ENCODE measurements around the gene NR4A1.

Gene NR4A1

DNA sequence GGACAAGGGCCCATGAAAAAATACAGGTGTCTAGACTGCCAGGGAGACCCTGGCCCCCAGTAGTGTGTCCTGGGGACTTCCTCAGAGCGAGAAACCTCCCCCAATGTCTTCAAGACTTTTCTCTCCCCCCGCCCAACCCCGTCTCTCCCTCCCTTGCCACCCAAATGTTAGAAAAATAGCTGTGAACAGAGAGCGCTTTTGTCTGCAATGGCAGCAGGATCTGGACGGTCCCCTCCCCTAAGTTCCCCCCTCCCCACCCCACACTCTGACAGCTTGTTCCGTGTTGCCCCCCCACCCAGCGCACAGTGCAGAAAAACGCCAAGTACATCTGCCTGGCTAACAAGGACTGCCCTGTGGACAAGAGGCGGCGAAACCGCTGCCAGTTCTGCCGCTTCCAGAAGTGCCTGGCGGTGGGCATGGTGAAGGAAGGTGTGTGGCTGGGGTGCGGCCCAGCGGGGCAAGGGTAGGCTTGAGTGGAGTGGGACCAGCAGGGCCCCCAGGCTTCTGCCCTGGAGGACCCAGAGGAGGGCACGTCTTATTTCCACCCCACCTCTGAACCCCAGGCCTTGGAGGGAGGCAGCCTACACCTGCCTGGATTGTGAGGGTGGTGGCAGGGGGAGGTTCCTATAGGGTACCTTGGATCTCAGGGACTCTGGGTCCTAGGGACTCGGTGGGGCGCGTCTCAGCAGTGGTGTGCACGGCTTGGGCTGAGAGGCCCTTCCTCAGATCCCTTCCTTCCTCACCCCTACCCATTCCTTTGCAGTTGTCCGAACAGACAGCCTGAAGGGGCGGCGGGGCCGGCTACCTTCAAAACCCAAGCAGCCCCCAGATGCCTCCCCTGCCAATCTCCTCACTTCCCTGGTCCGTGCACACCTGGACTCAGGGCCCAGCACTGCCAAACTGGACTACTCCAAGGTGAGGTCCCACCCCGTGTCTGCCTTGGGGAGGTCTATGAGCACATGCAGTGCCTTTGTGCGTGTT is 4.8 kb downstream of the NR4A1 start:
- Histone ChIP-seq H3K36me3 (ENCODE audit: control insufficient read depth, low read length) (peaks cover 42% of the 10 kb centered on the region), H3K4me2 (ENCODE audit: low read length) (no peak overlapping the region), H3K9me2 (replicated peaks; ENCODE audit: control insufficient read depth, low read length) (no peaks in the 10 kb centered on the region), H3K4me3 (ENCODE audit: low read length) (no peak overlapping the region), H3F3A (ENCODE audit: control insufficient read depth, insufficient read depth) (0 out of 2 replicates have a peak, but pooled peaks cover 3% of the 10 kb centered on the region), H3K27ac (ENCODE audit: low read depth, low read length) (no peak overlapping the region), H3K4me1 (ENCODE audit: control insufficient read depth, low read length) (peaks cover 35% of the 10 kb centered on the region), H4K20me1 (ENCODE audit: control insufficient read depth, insufficient read depth, low read depth, low read length) (peaks cover 6% of the 10 kb centered on the region), H3K79me2 (ENCODE audit: control insufficient read depth, low read length) (peaks cover 15% of the 10 kb centered on the region), H3K9me3 (ENCODE audit: control insufficient read depth, insufficient read depth, low read length) (no peaks in the 10 kb centered on the region), H3K27me3 (ENCODE audit: control insufficient read depth, low read length) (no peaks in the 10 kb centered on the region)
- no peak for TF ChIP-seq EZH2phosphoT487 (IDR thresholded peaks at IDR 0.05; ENCODE audit: borderline replicate concordance, low read length)
- TF ChIP-seq, protein P1, sequence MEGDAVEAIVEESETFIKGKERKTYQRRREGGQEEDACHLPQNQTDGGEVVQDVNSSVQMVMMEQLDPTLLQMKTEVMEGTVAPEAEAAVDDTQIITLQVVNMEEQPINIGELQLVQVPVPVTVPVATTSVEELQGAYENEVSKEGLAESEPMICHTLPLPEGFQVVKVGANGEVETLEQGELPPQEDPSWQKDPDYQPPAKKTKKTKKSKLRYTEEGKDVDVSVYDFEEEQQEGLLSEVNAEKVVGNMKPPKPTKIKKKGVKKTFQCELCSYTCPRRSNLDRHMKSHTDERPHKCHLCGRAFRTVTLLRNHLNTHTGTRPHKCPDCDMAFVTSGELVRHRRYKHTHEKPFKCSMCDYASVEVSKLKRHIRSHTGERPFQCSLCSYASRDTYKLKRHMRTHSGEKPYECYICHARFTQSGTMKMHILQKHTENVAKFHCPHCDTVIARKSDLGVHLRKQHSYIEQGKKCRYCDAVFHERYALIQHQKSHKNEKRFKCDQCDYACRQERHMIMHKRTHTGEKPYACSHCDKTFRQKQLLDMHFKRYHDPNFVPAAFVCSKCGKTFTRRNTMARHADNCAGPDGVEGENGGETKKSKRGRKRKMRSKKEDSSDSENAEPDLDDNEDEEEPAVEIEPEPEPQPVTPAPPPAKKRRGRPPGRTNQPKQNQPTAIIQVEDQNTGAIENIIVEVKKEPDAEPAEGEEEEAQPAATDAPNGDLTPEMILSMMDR (IDR thresholded peaks at IDR 0.05; ENCODE audit: low read depth, low read length, poor library complexity, severe bottlenecking) = no peak

DNA sequence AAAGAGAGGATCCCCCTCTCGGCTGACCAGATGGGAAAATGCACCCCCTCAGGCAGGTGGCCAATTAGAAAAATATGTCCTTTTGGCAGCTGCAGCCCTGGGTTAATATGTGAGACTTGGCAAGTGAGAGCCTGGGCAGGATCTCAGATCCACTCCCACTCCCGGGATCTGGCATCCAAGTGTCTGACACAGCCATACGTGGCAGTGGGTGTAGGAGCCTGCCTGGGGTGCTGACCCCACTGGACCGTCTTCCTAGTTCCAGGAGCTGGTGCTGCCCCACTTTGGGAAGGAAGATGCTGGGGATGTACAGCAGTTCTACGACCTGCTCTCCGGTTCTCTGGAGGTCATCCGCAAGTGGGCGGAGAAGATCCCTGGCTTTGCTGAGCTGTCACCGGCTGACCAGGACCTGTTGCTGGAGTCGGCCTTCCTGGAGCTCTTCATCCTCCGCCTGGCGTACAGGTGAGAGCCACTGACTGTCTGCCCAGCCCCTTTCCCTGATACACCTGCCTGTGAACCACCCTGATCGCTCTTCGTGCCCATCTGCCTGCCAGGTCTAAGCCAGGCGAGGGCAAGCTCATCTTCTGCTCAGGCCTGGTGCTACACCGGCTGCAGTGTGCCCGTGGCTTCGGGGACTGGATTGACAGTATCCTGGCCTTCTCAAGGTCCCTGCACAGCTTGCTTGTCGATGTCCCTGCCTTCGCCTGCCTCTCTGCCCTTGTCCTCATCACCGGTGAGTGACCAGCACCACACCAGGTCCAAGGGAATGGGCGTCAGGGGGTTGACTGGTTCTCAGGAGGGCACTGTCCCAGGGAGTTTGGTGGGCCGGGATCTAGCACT is 5.8 kb downstream of the NR4A1 start:
- peaks cover 42% of the 10 kb centered on the region for H3K36me3 ChIP-seq (ENCODE audit: control insufficient read depth, low read length)
- no peak overlapping the region for H3K4me3 ChIP-seq (ENCODE audit: low read length)
- no peak for TF ChIP-seq EZH2phosphoT487 (IDR thresholded peaks at IDR 0.05; ENCODE audit: borderline replicate concordance, low read length)
- TF ChIP-seq, protein P1 (IDR thresholded peaks at IDR 0.05; ENCODE audit: low read depth, low read length, poor library complexity, severe bottlenecking) = no peak
- no peak overlapping the region for H3K27ac ChIP-seq (ENCODE audit: low read depth, low read length)
- no peak overlapping the region for H3K4me2 ChIP-seq (ENCODE audit: low read length)
- peaks cover 8% of the 10 kb centered on the region for H3K79me2 ChIP-seq (ENCODE audit: control insufficient read depth, low read length)
- peaks cover 3% of the 10 kb centered on the region; the same call in 1 of the 2 replicates for H3F3A ChIP-seq (ENCODE audit: control insufficient read depth, insufficient read depth)
- H4K20me1 ChIP-seq (ENCODE audit: control insufficient read depth, insufficient read depth, low read depth, low read length) = peaks cover 4% of the 10 kb centered on the region
- peaks cover 27% of the 10 kb centered on the region for H3K4me1 ChIP-seq (ENCODE audit: control insufficient read depth, low read length)
- no peaks in the 10 kb centered on the region for H3K9me3 ChIP-seq (ENCODE audit: control insufficient read depth, insufficient read depth, low read length)
- no peaks in the 10 kb centered on the region for H3K9me2 ChIP-seq (replicated peaks; ENCODE audit: control insufficient read depth, low read length)
- H3K27me3 ChIP-seq (ENCODE audit: control insufficient read depth, low read length) = no peaks in the 10 kb centered on the region

DNA sequence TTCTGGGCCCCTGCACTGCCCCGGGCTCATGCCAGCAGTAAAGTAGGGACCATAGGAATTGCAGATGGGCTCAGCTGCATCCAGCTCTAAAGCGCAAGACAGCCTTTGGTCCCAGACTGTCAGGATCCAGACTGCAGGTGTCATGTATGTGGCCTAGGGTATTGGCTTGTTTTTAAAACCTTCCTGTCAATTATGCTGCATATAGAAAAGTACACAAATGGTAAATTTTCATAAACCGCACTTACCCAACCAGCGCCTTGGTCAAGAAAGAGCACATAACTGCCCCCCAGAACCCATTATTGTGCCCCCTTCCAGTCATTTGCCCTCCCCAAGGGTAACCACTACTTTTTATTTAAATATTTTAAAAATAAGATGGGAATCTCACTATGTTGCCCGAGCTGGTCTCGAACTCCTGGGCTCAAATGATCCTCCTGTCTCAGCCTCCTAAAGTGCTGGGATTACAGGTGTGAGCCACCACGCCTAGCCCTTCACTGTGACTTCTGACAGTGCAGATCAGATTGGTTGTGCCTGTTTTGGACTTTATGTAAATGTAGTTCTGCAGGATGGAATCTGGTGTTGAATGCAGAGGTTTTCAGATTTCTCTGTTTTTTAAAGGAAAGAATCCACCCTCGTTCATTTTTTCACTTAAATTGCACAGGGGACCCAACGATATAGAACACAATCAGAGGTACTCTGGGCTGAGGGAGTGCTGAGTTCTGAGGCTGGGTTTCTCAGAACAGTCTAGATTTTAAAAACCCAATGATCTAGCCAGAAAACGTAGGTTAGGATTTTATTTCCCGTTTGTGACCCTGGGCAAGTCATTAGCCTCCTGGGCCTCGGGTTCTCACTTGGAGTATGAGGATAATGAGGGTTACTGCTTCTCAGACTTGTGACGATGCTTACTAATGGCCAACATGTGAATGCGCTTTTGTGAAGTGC is 6.7 kb downstream of the NR4A1 start:
- H3K4me3 ChIP-seq (ENCODE audit: low read length) = no peak overlapping the region
- no peak for TF ChIP-seq EZH2phosphoT487 (IDR thresholded peaks at IDR 0.05; ENCODE audit: borderline replicate concordance, low read length)
- TF ChIP-seq, protein P1 (IDR thresholded peaks at IDR 0.05; ENCODE audit: low read depth, low read length, poor library complexity, severe bottlenecking) = no peak
- 0 out of 2 replicates have a peak, but pooled peaks cover 1% of the 10 kb centered on the region for H3K79me2 ChIP-seq (ENCODE audit: control insufficient read depth, low read length)
- no peak overlapping the region for H3K4me2 ChIP-seq (ENCODE audit: low read length)
- no peak overlapping the region for H3K27ac ChIP-seq (ENCODE audit: low read depth, low read length)
- H3K4me1 ChIP-seq (ENCODE audit: control insufficient read depth, low read length) = peaks cover 18% of the 10 kb centered on the region
- H3K9me3 ChIP-seq (ENCODE audit: control insufficient read depth, insufficient read depth, low read length) = no peaks in the 10 kb centered on the region
- peaks cover 42% of the 10 kb centered on the region for H3K36me3 ChIP-seq (ENCODE audit: control insufficient read depth, low read length)
- H3K27me3 ChIP-seq (ENCODE audit: control insufficient read depth, low read length) = no peaks in the 10 kb centered on the region
- no peaks in the 10 kb centered on the region for H4K20me1 ChIP-seq (ENCODE audit: control insufficient read depth, insufficient read depth, low read depth, low read length)
- peaks cover 3% of the 10 kb centered on the region; the same call in 1 of the 2 replicates for H3F3A ChIP-seq (ENCODE audit: control insufficient read depth, insufficient read depth)
- no peaks in the 10 kb centered on the region for H3K9me2 ChIP-seq (replicated peaks; ENCODE audit: control insufficient read depth, low read length)

All from DOHH2 (cell line).